Astrocyte of the cerebellum (primary cell): ENCODE results near the gene KIAA1586.
A peak's percentile ranks its signal among the peaks of the same experiment; 100 is the strongest.

Source experiments
- DNase-seq: peaks from one replicate; pipeline ENCODE4 v3.0.0-alpha.2; 2011; ENCODE audit warnings: low read depth
- H3K4me3 ChIP-seq: 2 replicates; pipeline ENCODE4 v1.5.1; 2011; ENCODE audit warnings: mild to moderate bottlenecking, low read depth, low read length, moderate library complexity
- in situ Hi-C: cut with HindIII; loops from 2 replicates; pipeline ENCODE4 v1.10.0; 2017; ENCODE audit warnings: low sequenced_read_pairs
- TF ChIP-seq, protein P1 (sequence below): IDR thresholded peaks from 2 replicates; pipeline ENCODE4 v1.5.1; 2012; ENCODE audit warnings: low read length, low read depth, moderate library complexity, mild to moderate bottlenecking; ENCODE audit errors: missing control alignments

Gene KIAA1586

DNA sequence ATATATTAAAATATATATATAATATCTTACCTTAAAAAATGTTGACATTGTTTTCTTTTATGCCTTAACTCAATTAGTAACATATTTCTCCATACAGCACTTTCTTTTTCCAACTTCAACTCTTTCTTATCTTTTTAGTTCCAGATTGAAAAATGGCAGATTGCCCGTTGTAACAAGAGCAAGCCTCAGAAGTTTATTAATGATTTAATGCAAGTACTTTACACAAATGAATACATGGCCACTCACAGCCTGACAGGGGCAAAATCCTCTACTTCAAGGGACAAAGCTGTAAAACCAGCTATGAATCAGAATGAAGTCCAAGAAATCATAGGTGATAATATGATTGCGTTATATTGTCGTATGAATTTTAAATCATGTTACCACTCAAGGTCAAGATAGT lies 29.4 kb upstream of the KIAA1586 start:
- no peak for DNase-seq
- TF ChIP-seq, protein P1, sequence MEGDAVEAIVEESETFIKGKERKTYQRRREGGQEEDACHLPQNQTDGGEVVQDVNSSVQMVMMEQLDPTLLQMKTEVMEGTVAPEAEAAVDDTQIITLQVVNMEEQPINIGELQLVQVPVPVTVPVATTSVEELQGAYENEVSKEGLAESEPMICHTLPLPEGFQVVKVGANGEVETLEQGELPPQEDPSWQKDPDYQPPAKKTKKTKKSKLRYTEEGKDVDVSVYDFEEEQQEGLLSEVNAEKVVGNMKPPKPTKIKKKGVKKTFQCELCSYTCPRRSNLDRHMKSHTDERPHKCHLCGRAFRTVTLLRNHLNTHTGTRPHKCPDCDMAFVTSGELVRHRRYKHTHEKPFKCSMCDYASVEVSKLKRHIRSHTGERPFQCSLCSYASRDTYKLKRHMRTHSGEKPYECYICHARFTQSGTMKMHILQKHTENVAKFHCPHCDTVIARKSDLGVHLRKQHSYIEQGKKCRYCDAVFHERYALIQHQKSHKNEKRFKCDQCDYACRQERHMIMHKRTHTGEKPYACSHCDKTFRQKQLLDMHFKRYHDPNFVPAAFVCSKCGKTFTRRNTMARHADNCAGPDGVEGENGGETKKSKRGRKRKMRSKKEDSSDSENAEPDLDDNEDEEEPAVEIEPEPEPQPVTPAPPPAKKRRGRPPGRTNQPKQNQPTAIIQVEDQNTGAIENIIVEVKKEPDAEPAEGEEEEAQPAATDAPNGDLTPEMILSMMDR = no peak
- in situ Hi-C loops = no loop called here
- H3K4me3 ChIP-seq = no peak overlapping the region

DNA sequence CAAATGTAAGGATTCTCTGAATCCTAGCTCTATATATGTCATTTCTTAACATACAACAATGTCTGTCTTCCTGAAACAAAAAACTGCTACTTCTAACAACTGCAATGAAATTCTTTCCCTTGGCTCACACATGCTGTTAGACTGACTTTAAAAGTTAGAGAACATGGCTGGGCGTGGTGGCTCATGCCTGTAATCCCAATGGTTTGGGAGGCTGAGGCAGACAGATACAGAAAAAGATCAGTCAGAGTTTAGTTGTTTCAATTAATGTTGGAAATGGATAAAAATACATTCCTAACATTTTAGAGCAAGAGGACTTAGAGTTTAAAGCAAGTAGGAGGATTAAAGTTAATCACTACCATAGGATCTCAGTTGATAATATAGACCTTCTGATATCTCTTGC lies 28.7 kb upstream of the KIAA1586 start:
- H3K4me3 ChIP-seq = no peak overlapping the region
- TF ChIP-seq, protein P1 = no peak
- in situ Hi-C loops = no loop called here
- no peak for DNase-seq

- in situ Hi-C loops = no loop called here
- no peak for DNase-seq
- H3K4me3 ChIP-seq = no peak overlapping the region
- TF ChIP-seq, protein P1 = no peak
These were observed 27.1 kb upstream of the KIAA1586 start for GRCh38 chr6:57019434-57019833.

DNA sequence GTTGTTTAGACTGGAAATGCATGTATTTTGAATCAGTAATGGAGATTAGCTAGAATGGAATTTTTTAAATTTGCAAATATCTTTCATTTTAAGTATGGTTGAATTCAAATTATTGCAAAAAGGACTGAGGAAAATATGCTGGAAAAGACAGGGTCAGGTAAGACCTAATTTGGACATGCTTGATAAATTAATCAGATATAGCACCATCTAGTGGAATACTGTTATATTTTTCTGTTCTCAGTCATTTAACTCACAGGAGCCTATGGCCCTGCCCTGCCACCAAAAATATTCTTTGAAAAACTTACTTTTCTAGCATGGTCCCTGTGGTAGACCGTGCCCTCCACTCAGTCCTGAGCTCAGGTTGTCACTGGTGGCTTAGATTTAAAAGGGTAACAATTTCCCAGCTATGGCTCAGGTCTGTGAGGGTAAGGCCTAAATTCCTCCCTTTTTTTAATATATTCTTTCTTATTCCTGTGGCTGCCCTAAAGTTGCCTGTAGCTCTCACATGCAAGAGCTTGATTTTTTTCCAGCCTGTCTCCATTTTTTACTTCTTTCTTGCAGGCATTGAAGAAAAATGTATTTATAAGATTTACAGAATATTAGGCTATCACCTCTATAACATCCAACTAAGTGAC lies 25.3 kb upstream of the KIAA1586 start:
- in situ Hi-C loops = no loop called here
- no peak overlapping the region for H3K4me3 ChIP-seq
- peak; percentile 40 for DNase-seq
- TF ChIP-seq, protein P1 = peak; percentile 29

DNA sequence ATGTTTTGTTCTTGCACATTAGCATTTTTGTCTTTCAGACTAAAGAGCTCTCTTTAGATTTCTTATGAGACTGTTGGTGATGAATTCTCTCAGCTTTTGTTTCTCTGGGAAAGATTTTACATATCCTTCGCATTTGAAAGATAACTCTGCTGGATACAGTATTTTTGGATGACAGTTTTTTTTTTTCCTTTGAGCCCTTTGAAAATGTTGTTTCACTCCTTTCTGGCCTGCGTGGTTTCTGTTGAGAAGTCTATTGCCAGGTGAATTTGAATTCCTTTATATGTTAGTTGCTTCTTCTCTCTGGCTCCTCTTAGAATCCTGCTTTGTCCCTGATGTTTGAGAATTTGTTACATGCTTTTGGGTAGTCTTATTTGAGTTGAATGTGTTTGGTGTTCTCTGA lies 22.2 kb upstream of the KIAA1586 start:
- no peak overlapping the region for H3K4me3 ChIP-seq
- no peak for DNase-seq
- TF ChIP-seq, protein P1 = no peak
- in situ Hi-C loops = no loop called here

DNA sequence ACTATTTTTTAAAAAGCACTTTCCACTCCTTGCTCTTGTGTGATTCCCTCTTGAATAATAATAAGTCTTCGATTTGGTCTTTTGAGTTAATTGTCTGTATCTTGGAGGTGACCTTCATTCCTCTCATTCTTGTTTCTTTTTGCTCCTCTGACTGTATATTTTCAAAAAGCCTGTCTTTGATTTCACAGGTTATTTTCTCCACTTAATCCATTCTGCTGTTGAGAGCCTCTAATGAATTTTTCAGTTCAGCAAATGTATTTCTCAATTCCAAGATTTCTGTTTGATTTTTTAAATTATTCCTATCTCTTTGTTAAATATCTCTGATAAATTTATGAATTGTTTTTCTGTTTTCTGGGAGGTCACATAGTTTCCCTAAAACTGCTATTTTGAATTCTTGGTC lies 21.7 kb upstream of the KIAA1586 start:
- in situ Hi-C loops = no loop called here
- TF ChIP-seq, protein P1 = no peak
- no peak overlapping the region for H3K4me3 ChIP-seq
- DNase-seq = no peak
